Panc1 (cell line): Measurements from ENCODE around the gene SLIT3. TPM values are rescaled to one million over a fixed set of nuclear protein-coding genes. Genes with fewer than 3 reads are reported as not detected.
A peak's percentile ranks its signal among the peaks of the same experiment; 100 is the strongest.

Experiments
- ATAC-seq: fragments of 200-7000 bp; cut with Tn5 transposase; 2 replicates; pipeline ENCODE4 v1.9.1; 2020; ENCODE audit warnings: mild to moderate bottlenecking, moderate library complexity
- BruUV-seq: library from RNA; stranded (reverse); fragments of 400-500 nt; replicated peaks from 2 replicates; lab custom pipeline; 2021; lab: Mats Ljungman, UMichigan
- CTCF ChIA-PET: fragments of 300-600 bp; sonication (Branson Sonifier 250); formaldehyde crosslinking; loops from one replicate; lab custom pipeline; 2022; ENCODE audit warnings: antibody characterized with exemption; lab: Charles Lee
- POLR2A ChIA-PET: fragments of 300-600 bp; sonication (Branson Sonifier 250); formaldehyde crosslinking; loops from one replicate; lab custom pipeline; 2022; ENCODE audit warnings: antibody characterized with exemption; lab: Charles Lee
- DNase-seq: peaks from one replicate; pipeline ENCODE4 v3.0.0-alpha.2; 2010; ENCODE audit warnings: low read depth, low spot score
- H3K27ac ChIP-seq: 2 replicates; pipeline ENCODE4 v1.5.1; 2011; ENCODE audit warnings: mild to moderate bottlenecking, low read length, inconsistent platforms
- H3K27me3 ChIP-seq: fragments of 200-500 bp; sonication (Bioruptor generic); 2 replicates; pipeline ENCODE4 v1.6.0; 2014; ENCODE audit warnings: low read length, inconsistent platforms; ENCODE audit not compliant: control insufficient read depth, insufficient read depth
- H3K36me3 ChIP-seq: fragments of 200-500 bp; sonication (Bioruptor generic); 2 replicates; pipeline ENCODE4 v1.5.1; 2014; ENCODE audit warnings: inconsistent platforms, mild to moderate bottlenecking, low read length, moderate library complexity; ENCODE audit not compliant: control insufficient read depth, insufficient read depth
- H3K4me1 ChIP-seq: 2 replicates; pipeline ENCODE4 v1.5.1; 2011; ENCODE audit warnings: inconsistent platforms, mild to moderate bottlenecking, low read length, moderate library complexity; ENCODE audit not compliant: control insufficient read depth, insufficient read depth
- H3K4me3 ChIP-seq, 2 experiments: 2 replicates each; pipeline ENCODE4 v1.5.1; 2011 to 2012; ENCODE audit warnings: low read depth in 2 of 2, low read length in 2 of 2, mild to moderate bottlenecking in 2 of 2, inconsistent platforms in 1 of 2, moderate library complexity in 1 of 2
- H3K9me3 ChIP-seq: fragments of 200-500 bp; sonication (Bioruptor generic); 2 replicates; pipeline ENCODE4 v1.5.1; 2014; ENCODE audit warnings: low read depth, mild to moderate bottlenecking, inconsistent platforms, low read length, moderate library complexity; ENCODE audit not compliant: control insufficient read depth, insufficient read depth
- POLR2AphosphoS5 ChIP-seq: IDR thresholded peaks from 2 replicates; pipeline ENCODE4 v1.6.1; 2012; ENCODE audit warnings: mild to moderate bottlenecking, low read depth, low read length, moderate library complexity
- SIN3A ChIP-seq: IDR thresholded peaks from 2 replicates; pipeline ENCODE4 v1.6.1; 2012; ENCODE audit warnings: low read depth, mild to moderate bottlenecking, low read length, moderate library complexity, borderline replicate concordance; ENCODE audit not compliant: insufficient read depth
- TCF7L2 ChIP-seq: IDR thresholded peaks from 2 replicates; pipeline ENCODE4 v1.6.1; 2011; ENCODE audit warnings: mild to moderate bottlenecking, low read depth, low read length, inconsistent platforms
- in situ Hi-C: cut with HindIII; loops from 2 replicates; pipeline ENCODE4 v1.10.0; 2016; ENCODE audit warnings: low sequenced_read_pairs, low pct_unique_long_range_greater_than_20kb
- intact Hi-C: fragments of 100-400 bp; cut with micrococcal nuclease; formaldehyde crosslinking; loops from one replicate; pipeline ENCODE4 v1.10.0; 2022; ENCODE audit not compliant: unreplicated experiment
- total RNA-seq: library from RNA; stranded (reverse); gene quantifications from one replicate; pipeline ENCODE4 v1.2.1, GENCODE V29; 2021; ENCODE audit not compliant: unreplicated experiment
- TF ChIP-seq, protein P1 (sequence below), 2 experiments: IDR thresholded peaks; 2 replicates each; pipeline ENCODE4 v1.6.1; 2011 to 2012; ENCODE audit warnings: low read depth in 2 of 2, control low read depth in 1 of 2, low read length in 1 of 2, mild to moderate bottlenecking in 1 of 2, moderate library complexity in 1 of 2; ENCODE audit not compliant: insufficient read depth in 1 of 2
- TF ChIP-seq, protein P2 (sequence below): fragments of 450-650 bp; IDR thresholded peaks from 2 replicates; pipeline ENCODE4 v1.5.1; 2017; ENCODE audit warnings: mild to moderate bottlenecking

SLIT3 gene
- total RNA-seq, 1 experiment from 2014 or later, result 26.4 TPM

DNA sequence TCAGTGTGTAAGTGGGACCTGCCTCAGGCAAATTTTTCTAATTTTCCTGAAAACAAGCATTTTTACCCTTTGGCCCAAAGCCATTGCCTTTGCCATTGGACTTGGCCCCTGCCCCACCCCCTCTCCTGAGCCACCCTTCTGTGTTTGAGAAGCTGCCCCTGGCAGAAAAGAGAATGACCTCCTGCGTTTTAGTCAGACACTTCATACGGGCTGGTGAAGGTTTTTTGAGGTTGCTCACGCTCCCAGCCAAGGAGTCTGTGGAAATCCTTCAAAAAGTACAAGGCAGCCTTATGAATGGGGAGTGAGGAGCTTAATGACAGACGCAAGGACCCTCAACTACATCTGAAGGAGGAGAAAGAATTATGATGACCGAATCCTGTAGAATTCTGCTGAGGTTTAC, 308.9 kb downstream of the SLIT3 start:
- DNase-seq (no peak), ATAC-seq (no peak)
- ChIA-PET POLR2A (no interaction called here), CTCF (interaction anchor here (0.8 kb wide), 1 partner anchor 589 kb away, joined by 4 read pairs; no protein-coding TSS in a partner anchor)
- peaks cover 8% of the 10 kb centered on the region for H3K4me1 ChIP-seq
- intact Hi-C loops, result no loop called here
- no peaks in the 10 kb centered on the region for H3K27me3 ChIP-seq
- no TSS peak for BruUV-seq
- H3K36me3 ChIP-seq, result no peaks in the 10 kb centered on the region
- H3K27ac ChIP-seq, result no peak overlapping the region
- no peak overlapping the region for H3K4me3 ChIP-seq
- in situ Hi-C loops, result no loop called here
- no peak for TF ChIP-seq POLR2AphosphoS5
- TF ChIP-seq, protein P1, sequence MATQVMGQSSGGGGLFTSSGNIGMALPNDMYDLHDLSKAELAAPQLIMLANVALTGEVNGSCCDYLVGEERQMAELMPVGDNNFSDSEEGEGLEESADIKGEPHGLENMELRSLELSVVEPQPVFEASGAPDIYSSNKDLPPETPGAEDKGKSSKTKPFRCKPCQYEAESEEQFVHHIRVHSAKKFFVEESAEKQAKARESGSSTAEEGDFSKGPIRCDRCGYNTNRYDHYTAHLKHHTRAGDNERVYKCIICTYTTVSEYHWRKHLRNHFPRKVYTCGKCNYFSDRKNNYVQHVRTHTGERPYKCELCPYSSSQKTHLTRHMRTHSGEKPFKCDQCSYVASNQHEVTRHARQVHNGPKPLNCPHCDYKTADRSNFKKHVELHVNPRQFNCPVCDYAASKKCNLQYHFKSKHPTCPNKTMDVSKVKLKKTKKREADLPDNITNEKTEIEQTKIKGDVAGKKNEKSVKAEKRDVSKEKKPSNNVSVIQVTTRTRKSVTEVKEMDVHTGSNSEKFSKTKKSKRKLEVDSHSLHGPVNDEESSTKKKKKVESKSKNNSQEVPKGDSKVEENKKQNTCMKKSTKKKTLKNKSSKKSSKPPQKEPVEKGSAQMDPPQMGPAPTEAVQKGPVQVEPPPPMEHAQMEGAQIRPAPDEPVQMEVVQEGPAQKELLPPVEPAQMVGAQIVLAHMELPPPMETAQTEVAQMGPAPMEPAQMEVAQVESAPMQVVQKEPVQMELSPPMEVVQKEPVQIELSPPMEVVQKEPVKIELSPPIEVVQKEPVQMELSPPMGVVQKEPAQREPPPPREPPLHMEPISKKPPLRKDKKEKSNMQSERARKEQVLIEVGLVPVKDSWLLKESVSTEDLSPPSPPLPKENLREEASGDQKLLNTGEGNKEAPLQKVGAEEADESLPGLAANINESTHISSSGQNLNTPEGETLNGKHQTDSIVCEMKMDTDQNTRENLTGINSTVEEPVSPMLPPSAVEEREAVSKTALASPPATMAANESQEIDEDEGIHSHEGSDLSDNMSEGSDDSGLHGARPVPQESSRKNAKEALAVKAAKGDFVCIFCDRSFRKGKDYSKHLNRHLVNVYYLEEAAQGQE (IDR thresholded peaks at IDR 0.05; ENCODE audit: insufficient read depth in 1 of 2, low read depth in 2 of 2, low read length in 1 of 2), result no peak
- no peaks in the 10 kb centered on the region for H3K9me3 ChIP-seq

DNA sequence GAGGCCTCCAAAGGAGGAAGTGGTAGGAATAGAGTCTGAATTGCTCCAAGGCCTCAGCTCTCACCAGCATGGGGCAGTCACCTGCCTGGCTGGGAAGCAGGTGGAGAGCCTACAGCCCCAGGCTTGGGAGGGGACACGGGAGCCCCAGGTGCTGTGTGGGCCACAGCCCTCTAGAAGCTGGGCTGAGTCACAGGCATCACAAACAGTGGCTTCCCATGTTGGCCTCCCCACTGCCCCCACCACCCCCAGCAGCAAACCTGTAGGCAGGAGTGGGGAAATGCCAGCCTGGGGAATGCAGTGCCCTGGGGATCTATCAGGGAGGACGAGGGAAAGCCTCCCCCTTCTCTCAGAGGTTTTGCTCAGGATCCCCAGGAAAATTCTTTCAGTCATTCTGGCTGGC, 309.6 kb downstream of the SLIT3 start:
- in situ Hi-C loops (no loop called here), intact Hi-C loops (no loop called here)
- DNase-seq (no peak), ATAC-seq (no peak)
- ChIA-PET CTCF (no interaction called here), POLR2A (no interaction called here)
- Histone ChIP-seq H3K4me3 (no peak overlapping the region), H3K9me3 (no peaks in the 10 kb centered on the region), H3K27ac (0 out of 2 replicates have a peak overlapping the region, but pooled peaks have one; percentile 4), H3K27me3 (no peaks in the 10 kb centered on the region), H3K36me3 (no peaks in the 10 kb centered on the region), H3K4me1 (peaks cover 8% of the 10 kb centered on the region)
- BruUV-seq, result no TSS peak
- no peak for TF ChIP-seq SIN3A
- TF ChIP-seq, protein P2, sequence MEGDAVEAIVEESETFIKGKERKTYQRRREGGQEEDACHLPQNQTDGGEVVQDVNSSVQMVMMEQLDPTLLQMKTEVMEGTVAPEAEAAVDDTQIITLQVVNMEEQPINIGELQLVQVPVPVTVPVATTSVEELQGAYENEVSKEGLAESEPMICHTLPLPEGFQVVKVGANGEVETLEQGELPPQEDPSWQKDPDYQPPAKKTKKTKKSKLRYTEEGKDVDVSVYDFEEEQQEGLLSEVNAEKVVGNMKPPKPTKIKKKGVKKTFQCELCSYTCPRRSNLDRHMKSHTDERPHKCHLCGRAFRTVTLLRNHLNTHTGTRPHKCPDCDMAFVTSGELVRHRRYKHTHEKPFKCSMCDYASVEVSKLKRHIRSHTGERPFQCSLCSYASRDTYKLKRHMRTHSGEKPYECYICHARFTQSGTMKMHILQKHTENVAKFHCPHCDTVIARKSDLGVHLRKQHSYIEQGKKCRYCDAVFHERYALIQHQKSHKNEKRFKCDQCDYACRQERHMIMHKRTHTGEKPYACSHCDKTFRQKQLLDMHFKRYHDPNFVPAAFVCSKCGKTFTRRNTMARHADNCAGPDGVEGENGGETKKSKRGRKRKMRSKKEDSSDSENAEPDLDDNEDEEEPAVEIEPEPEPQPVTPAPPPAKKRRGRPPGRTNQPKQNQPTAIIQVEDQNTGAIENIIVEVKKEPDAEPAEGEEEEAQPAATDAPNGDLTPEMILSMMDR, result no peak

GRCh38 chr5:168990679-168991078, 310.3 kb downstream of the SLIT3 start:
- intact Hi-C loops (no loop called here), in situ Hi-C loops (no loop called here)
- Histone ChIP-seq H3K4me1 (peaks cover 8% of the 10 kb centered on the region), H3K27ac (no peak overlapping the region; the same call in 1 of the 2 replicates), H3K36me3 (no peaks in the 10 kb centered on the region), H3K9me3 (no peaks in the 10 kb centered on the region), H3K4me3 (no peak overlapping the region), H3K27me3 (no peaks in the 10 kb centered on the region)
- no TSS peak for BruUV-seq
- TF ChIP-seq, protein P2, result no peak
- TF ChIP-seq POLR2AphosphoS5 (no peak), SIN3A (no peak), TCF7L2 (no peak)
- TF ChIP-seq, protein P1 (IDR thresholded peaks at IDR 0.05; ENCODE audit: insufficient read depth in 1 of 2, low read depth in 2 of 2, low read length in 1 of 2), result no peak
- ChIA-PET POLR2A (no interaction called here), CTCF (no interaction called here)
- no peak for ATAC-seq
- DNase-seq, result no peak
